A549 (cell line): ENCODE results near the gene GRK5. TPM values are rescaled to one million over a fixed set of nuclear protein-coding genes. Genes with fewer than 3 reads are reported as not detected.

Experiments
- ATAC-seq, 2 experiments: fragments of 200-7000 bp in 1 of 2; fragments of >200 bp in 1 of 2; cut with Nextera tagmentation in 1 of 2; cut with Tn5 transposase in 1 of 2; 3 replicates each; pipeline versions ENCODE4 v1.8.0 to v1.9.1; 2018 to 2020; ENCODE audit warnings: mild to moderate bottlenecking in 1 of 2, moderate library complexity in 1 of 2
- CTCF ChIA-PET: fragments of 300-600 bp; sonication (Branson Sonifier 250); formaldehyde crosslinking; extraction: SDS; loops from one replicate; lab custom pipeline; 2021; ENCODE audit warnings: antibody characterized with exemption, inconsistent platforms; lab: Yijun Ruan, JAX
- POLR2A ChIA-PET: fragments of 350-600 bp; formaldehyde crosslinking; extraction: SDS; loops from one replicate; lab custom pipeline; 2021; ENCODE audit warnings: antibody characterized with exemption, inconsistent platforms; lab: Yijun Ruan, JAX
- DNase-seq, 2 experiments: peaks; one replicate each; pipeline versions ENCODE4 v3.0.0 to v3.0.0-alpha.2; 2011 to 2016; ENCODE audit warnings: low read depth in 1 of 2, low spot score in 1 of 2
- FAIRE-seq: peaks from 2 replicates; lab custom pipeline; 2011; peaks lifted over from hg19 to GRCh38; lab: Jason Lieb, UNC
- H3K27ac ChIP-seq, 2 experiments: fragments of >200 bp; sonication (Bioruptor Twin); formaldehyde crosslinking; 3 replicates each; pipeline ENCODE4 v1.5.1; 2016 to 2017
- H3K4me1 ChIP-seq: fragments of >200 bp; sonication (Bioruptor Twin); formaldehyde crosslinking; 3 replicates; pipeline ENCODE4 v1.6.1; 2016
- H3K4me2 ChIP-seq: fragments of >200 bp; sonication (Bioruptor Twin); formaldehyde crosslinking; 3 replicates; pipeline ENCODE4 v1.6.1; 2016
- H3K4me3 ChIP-seq: fragments of >200 bp; sonication (Bioruptor Twin); formaldehyde crosslinking; 3 replicates; pipeline ENCODE4 v1.5.1; 2016
- H3K9me3 ChIP-seq: fragments of >200 bp; sonication (Bioruptor Twin); formaldehyde crosslinking; 3 replicates; pipeline ENCODE4 v1.6.1; 2016
- BHLHE40 ChIP-seq: IDR thresholded peaks from 2 replicates; pipeline ENCODE4 v1.6.1; 2012; ENCODE audit warnings: low read depth, low read length, inconsistent platforms
- CBX2 ChIP-seq: fragments of 200-600 bp; sonication (generic); IDR thresholded peaks from 2 replicates; pipeline ENCODE4 v1.6.1; 2016; ENCODE audit warnings: low read depth, mild to moderate bottlenecking, borderline replicate concordance
- CBX8 ChIP-seq: fragments of 200-600 bp; sonication (generic); IDR thresholded peaks from 2 replicates; pipeline ENCODE4 v1.6.1; 2016
- CHD4 ChIP-seq: fragments of 200-600 bp; sonication (generic); IDR thresholded peaks from 2 replicates; pipeline ENCODE4 v1.6.1; 2016; ENCODE audit warnings: antibody characterized with exemption, mild to moderate bottlenecking, borderline replicate concordance
- EHF ChIP-seq: fragments of 250-450 bp; sonication (Bioruptor Pico); IDR thresholded peaks from 2 replicates; pipeline ENCODE4 v1.5.0; 2020; ENCODE audit warnings: mild to moderate bottlenecking
- ESRRA ChIP-seq: fragments of 150-350 bp; IDR thresholded peaks from 2 replicates; pipeline ENCODE4 v1.6.1; 2014; ENCODE audit warnings: mild to moderate bottlenecking, low read length, borderline replicate concordance
- FOSB ChIP-seq: fragments of 250-450 bp; sonication (Bioruptor Pico); IDR thresholded peaks from 2 replicates; pipeline ENCODE4 v1.5.0; 2020; ENCODE audit warnings: mild to moderate bottlenecking, moderate library complexity
- FOXS1 ChIP-seq: fragments of 250-450 bp; sonication (Bioruptor Pico); IDR thresholded peaks from 2 replicates; pipeline ENCODE4 v1.5.0; 2020; ENCODE audit warnings: mild to moderate bottlenecking, moderate library complexity
- HEYL ChIP-seq: fragments of 250-450 bp; sonication (Bioruptor Pico); IDR thresholded peaks from 2 replicates; pipeline ENCODE4 v1.8.0; 2021; ENCODE audit warnings: mild to moderate bottlenecking, moderate library complexity
- HOXA7 ChIP-seq: fragments of 250-450 bp; sonication (Bioruptor Pico); IDR thresholded peaks from 2 replicates; pipeline ENCODE4 v1.5.0; 2020; ENCODE audit warnings: mild to moderate bottlenecking, moderate library complexity
- HOXB13 ChIP-seq: fragments of 250-450 bp; sonication (Bioruptor Pico); IDR thresholded peaks from 2 replicates; pipeline ENCODE4 v1.5.0; 2020; ENCODE audit warnings: low read depth, mild to moderate bottlenecking, moderate library complexity
- JUN ChIP-seq, 2 experiments: fragments of >200 bp; sonication (Bioruptor Twin); formaldehyde crosslinking; IDR thresholded peaks; 2 replicates in 1 of 2; 3 replicates in 1 of 2; pipeline ENCODE4 v1.6.1; 2016 to 2017
- KDM1A ChIP-seq: fragments of 200-600 bp; sonication (generic); IDR thresholded peaks from 2 replicates; pipeline ENCODE4 v1.6.1; 2016; ENCODE audit warnings: low read depth, mild to moderate bottlenecking
- KDM5A ChIP-seq: fragments of 200-600 bp; sonication (generic); IDR thresholded peaks from 2 replicates; pipeline ENCODE4 v1.6.1; 2016; ENCODE audit warnings: antibody characterized with exemption, mild to moderate bottlenecking
- MYC ChIP-seq: IDR thresholded peaks from 2 replicates; pipeline ENCODE4 v1.6.1; 2012; ENCODE audit warnings: mild to moderate bottlenecking, inconsistent platforms, low read length, improper control_type of control experiment, borderline replicate concordance
- NFE2L2 ChIP-seq: fragments of 150-350 bp; conservative IDR thresholded peaks from 2 replicates; pipeline ENCODE4 v1.6.1; 2014; ENCODE audit warnings: low read length
- NPAS2 ChIP-seq: fragments of 250-450 bp; sonication (Bioruptor Pico); IDR thresholded peaks from 2 replicates; pipeline ENCODE4 v1.8.0; 2022; ENCODE audit warnings: mild to moderate bottlenecking, moderate library complexity, borderline replicate concordance
- NR3C1 ChIP-seq: fragments of >200 bp; sonication (Bioruptor Twin); formaldehyde crosslinking; IDR thresholded peaks from 3 replicates; pipeline ENCODE4 v1.6.1; 2017
- PBX3 ChIP-seq: IDR thresholded peaks from 2 replicates; pipeline ENCODE4 v1.6.1; 2012
- POLR2AphosphoS2 ChIP-seq: conservative IDR thresholded peaks from 2 replicates; pipeline ENCODE4 v1.6.1; 2012; ENCODE audit warnings: low read length, improper control_type of control experiment, inconsistent platforms
- RARB ChIP-seq: fragments of 250-450 bp; sonication (Bioruptor Pico); IDR thresholded peaks from 2 replicates; pipeline ENCODE4 v1.8.0; 2021; ENCODE audit warnings: mild to moderate bottlenecking, moderate library complexity
- RFX5 ChIP-seq: fragments of 450-650 bp; IDR thresholded peaks from 2 replicates; pipeline ENCODE4 v1.7.1; 2014; ENCODE audit warnings: antibody characterized with exemption, mild to moderate bottlenecking, moderate library complexity
- TP53 ChIP-seq: fragments of 250-450 bp; sonication (Bioruptor Pico); IDR thresholded peaks from 2 replicates; pipeline ENCODE4 v1.5.0; 2021; ENCODE audit warnings: mild to moderate bottlenecking, moderate library complexity
- ZC3H11A ChIP-seq: fragments of 450-650 bp; IDR thresholded peaks from 2 replicates; pipeline ENCODE4 v1.6.1; 2014; ENCODE audit warnings: antibody characterized with exemption, mild to moderate bottlenecking
- WGBS: methylation state at CpG from one replicate; pipeline ENCODE4 v1.1.6; 2017; ENCODE audit errors: missing lambda C conversion rate; 5-methylcytosine and 5-hydroxymethylcytosine counted together
- polyA plus RNA-seq, 4 experiments: library from polyadenylated mRNA; depleted of rRNA in 3 of 4; stranded (reverse); fragments of >200 nt; fragmentation: RNase III in 1 of 4; extraction: RNeasy Plus Mini Kit Qiagen cat#74134 plus additional on column Dnase treatment in 1 of 4; gene quantifications; 2 replicates in 3 of 4; 3 replicates in 1 of 4; pipeline ENCODE4 v1.2.3, GENCODE V29; 2011 to 2017
- TF ChIP-seq, protein P1 (sequence below): fragments of >200 bp; sonication (Bioruptor Twin); formaldehyde crosslinking; IDR thresholded peaks from 3 replicates; pipeline ENCODE4 v1.6.1; 2016
- TF ChIP-seq, protein P2 (sequence below): IDR thresholded peaks from 2 replicates; pipeline ENCODE4 v1.6.1; 2012
- TF ChIP-seq, protein P3 (sequence below): fragments of 250-450 bp; sonication (Bioruptor Pico); IDR thresholded peaks from 2 replicates; pipeline ENCODE4 v1.5.0; 2021; ENCODE audit warnings: mild to moderate bottlenecking, moderate library complexity, borderline replicate concordance
- TF ChIP-seq, protein P4 (sequence below): fragments of 250-450 bp; sonication (Bioruptor Pico); IDR thresholded peaks from 2 replicates; pipeline ENCODE4 v1.5.0; 2020; ENCODE audit warnings: low read depth, mild to moderate bottlenecking, moderate library complexity

Gene GRK5
- polyA plus RNA-seq, 2 of the 4 experiments (the other 2 are of a cell fraction), result 5.0 to 7.9 TPM

- TF ChIP-seq NFE2L2, result no peak
- TF ChIP-seq ESRRA, result no peak
- no peak for TF ChIP-seq NPAS2 (CRISPR knock-in tag)
- TF ChIP-seq ZC3H11A, result no peak
- TF ChIP-seq, protein P1, sequence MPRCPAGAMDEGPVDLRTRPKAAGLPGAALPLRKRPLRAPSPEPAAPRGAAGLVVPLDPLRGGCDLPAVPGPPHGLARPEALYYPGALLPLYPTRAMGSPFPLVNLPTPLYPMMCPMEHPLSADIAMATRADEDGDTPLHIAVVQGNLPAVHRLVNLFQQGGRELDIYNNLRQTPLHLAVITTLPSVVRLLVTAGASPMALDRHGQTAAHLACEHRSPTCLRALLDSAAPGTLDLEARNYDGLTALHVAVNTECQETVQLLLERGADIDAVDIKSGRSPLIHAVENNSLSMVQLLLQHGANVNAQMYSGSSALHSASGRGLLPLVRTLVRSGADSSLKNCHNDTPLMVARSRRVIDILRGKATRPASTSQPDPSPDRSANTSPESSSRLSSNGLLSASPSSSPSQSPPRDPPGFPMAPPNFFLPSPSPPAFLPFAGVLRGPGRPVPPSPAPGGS, result no peak
- no peak for TF ChIP-seq MYC
- TF ChIP-seq NR3C1, result no peak
- no peak for TF ChIP-seq KDM1A
- TF ChIP-seq JUN (IDR thresholded peaks at IDR 0.05), result no peak
- TF ChIP-seq FOSB (CRISPR knock-in tag), result no peak
- H3K9me3 ChIP-seq, result no peaks in the 10 kb centered on the region
- peaks cover 52% of the 10 kb centered on the region for H3K4me1 ChIP-seq
- ChIA-PET POLR2A (no interaction called here), CTCF (interaction anchor here (0.9 to 2.1 kb wide), 4 partner anchors 40 to 134 kb away, joined by 3 to 9 read pairs (median 3); partner anchors contain the start of gene GRK5)
- no peak for FAIRE-seq
- no peak for DNase-seq
- WGBS, result 85% methylated on average over 4 of the region's 4 CpGs
- no peak overlapping the region for H3K4me3 ChIP-seq
- ATAC-seq, result no peak
- H3K4me2 ChIP-seq, result no peak overlapping the region
- H3K27ac ChIP-seq, result peak overlapping the region; percentile 12 to 90; a peak in 3 of 6 replicates
Measured at GRCh38 chr10:119310806-119311205, 103.4 kb downstream of the GRK5 start.

- Histone ChIP-seq H3K9me3 (no peaks in the 10 kb centered on the region), H3K4me1 (peaks cover 55% of the 10 kb centered on the region)
- no peak for TF ChIP-seq RARB (CRISPR knock-in tag)
- no peak for TF ChIP-seq BHLHE40
- no peak for TF ChIP-seq POLR2AphosphoS2
- TF ChIP-seq RFX5, result no peak
- no peak for TF ChIP-seq EHF (CRISPR knock-in tag)
- TF ChIP-seq HOXB13 (CRISPR knock-in tag), result no peak
- TF ChIP-seq CHD4, result no peak
- TF ChIP-seq, protein P2, sequence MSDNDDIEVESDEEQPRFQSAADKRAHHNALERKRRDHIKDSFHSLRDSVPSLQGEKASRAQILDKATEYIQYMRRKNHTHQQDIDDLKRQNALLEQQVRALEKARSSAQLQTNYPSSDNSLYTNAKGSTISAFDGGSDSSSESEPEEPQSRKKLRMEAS, result no peak
- TF ChIP-seq, all 56 proteins: peak for 0
- Histone ChIP-seq H3K4me3 (no peak overlapping the region), H3K27ac (peak overlapping the region in 1 of 2 experiments; percentile 98; a peak in 4 of 6 replicates), H3K4me2 (no peak overlapping the region)
- POLR2A ChIA-PET, result no interaction called here
- no peak for FAIRE-seq
- no peak for ATAC-seq
- CTCF ChIA-PET, result interaction anchor here (1.2 to 2.1 kb wide), 3 partner anchors 10 to 113 kb away, joined by 5 to 9 read pairs (median 7); partner anchors contain the start of gene GRK5
- no peak for DNase-seq
- WGBS, result 95% methylated on average over 5 of the region's 5 CpGs
Measured at GRCh38 chr10:119312241-119312640, 104.9 kb downstream of the GRK5 start.

DNA sequence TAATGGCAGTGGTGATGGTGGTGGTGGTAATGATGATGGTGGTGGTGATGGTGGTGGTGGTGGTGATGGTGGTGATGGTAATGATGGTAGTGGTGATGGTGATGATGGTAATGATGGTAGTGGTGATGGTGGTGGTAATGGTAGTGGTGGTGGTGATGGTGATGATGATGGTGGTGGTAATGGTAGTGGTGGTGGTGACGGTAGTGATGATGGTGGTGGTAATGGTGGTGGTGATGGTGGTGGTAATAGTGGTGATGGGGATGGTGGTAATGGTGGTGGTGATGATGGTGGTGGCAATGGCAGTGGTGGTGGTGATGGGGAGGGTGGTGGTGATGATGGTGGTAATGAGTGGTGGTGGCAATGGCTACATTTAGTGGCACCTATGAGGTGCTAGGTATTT lies 105.7 kb downstream of the GRK5 start:
- WGBS, result 0% methylated on average over 1 of the region's 1 CpG
- no peak for FAIRE-seq
- DNase-seq, result no peak
- ChIA-PET CTCF (interaction anchor here (1.2 to 2.1 kb wide), 3 partner anchors 11 to 114 kb away, joined by 5 to 9 read pairs (median 7); partner anchors contain the start of gene GRK5), POLR2A (no interaction called here)
- no peaks in the 10 kb centered on the region for H3K9me3 ChIP-seq
- H3K4me3 ChIP-seq, result no peak overlapping the region
- ATAC-seq, result no peak
- no peak overlapping the region for H3K4me2 ChIP-seq
- peaks cover 54% of the 10 kb centered on the region for H3K4me1 ChIP-seq
- peak overlapping the region in 1 of 2 experiments; percentile 98; a peak in 4 of 6 replicates for H3K27ac ChIP-seq
- TF ChIP-seq FOXS1 (no peak), KDM1A (no peak), HOXA7 (CRISPR knock-in tag) (no peak), HEYL (no peak), CBX8 (no peak), NFE2L2 (no peak), CBX2 (no peak), NPAS2 (CRISPR knock-in tag) (no peak), EHF (CRISPR knock-in tag) (no peak), PBX3 (no peak), BHLHE40 (no peak), KDM5A (no peak), TP53 (CRISPR knock-in tag) (no peak)
- TF ChIP-seq, protein P3, sequence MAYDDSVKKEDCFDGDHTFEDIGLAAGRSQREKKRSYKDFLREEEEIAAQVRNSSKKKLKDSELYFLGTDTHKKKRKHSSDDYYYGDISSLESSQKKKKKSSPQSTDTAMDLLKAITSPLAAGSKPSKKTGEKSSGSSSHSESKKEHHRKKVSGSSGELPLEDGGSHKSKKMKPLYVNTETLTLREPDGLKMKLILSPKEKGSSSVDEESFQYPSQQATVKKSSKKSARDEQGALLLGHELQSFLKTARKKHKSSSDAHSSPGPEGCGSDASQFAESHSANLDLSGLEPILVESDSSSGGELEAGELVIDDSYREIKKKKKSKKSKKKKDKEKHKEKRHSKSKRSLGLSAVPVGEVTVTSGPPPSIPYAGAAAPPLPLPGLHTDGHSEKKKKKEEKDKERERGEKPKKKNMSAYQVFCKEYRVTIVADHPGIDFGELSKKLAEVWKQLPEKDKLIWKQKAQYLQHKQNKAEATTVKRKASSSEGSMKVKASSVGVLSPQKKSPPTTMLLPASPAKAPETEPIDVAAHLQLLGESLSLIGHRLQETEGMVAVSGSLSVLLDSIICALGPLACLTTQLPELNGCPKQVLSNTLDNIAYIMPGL, result no peak
- TF ChIP-seq, protein P1, result no peak
- TF ChIP-seq, protein P4, sequence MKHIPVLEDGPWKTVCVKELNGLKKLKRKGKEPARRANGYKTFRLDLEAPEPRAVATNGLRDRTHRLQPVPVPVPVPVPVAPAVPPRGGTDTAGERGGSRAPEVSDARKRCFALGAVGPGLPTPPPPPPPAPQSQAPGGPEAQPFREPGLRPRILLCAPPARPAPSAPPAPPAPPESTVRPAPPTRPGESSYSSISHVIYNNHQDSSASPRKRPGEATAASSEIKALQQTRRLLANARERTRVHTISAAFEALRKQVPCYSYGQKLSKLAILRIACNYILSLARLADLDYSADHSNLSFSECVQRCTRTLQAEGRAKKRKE (CRISPR knock-in tag), result no peak
